NCI-H1930 (cell line): Measurements from ENCODE around the gene CNPY4.

Experiments used
- DNase-seq, 2 experiments: peaks; one replicate each; lab custom pipeline; 2025; lab: John Stamatoyannopoulos, UW

Gene CNPY4

DNA sequence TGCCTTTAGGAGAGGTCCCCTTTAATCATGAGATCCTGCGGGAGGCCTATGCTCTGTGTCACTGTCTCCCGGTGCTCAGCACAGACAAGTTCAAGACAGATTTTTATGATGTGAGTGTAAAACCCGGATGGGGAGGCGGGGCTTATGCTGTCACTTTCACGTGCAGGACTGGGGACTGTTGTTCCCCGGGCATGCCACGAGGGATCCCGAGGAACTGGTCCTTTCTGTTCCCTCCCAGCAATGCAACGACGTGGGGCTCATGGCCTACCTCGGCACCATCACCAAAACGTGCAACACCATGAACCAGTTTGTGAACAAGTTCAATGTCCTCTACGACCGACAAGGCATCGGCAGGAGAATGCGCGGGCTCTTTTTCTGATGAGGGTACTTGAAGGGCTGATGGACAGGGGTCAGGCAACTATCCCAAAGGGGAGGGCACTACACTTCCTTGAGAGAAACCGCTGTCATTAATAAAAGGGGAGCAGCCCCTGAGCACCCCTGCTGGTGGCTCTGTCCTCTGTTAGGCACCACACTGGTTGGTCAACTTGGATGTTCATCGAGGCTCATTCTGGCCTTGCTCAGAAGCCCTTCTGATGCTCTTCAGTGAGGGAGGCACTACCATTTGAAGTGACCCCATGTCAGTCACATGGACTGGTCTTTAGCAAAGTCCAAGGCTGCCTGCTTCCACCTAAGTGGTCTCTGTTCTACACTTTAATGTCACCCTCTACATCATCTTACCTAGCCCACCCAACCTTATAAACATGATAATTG, 27.8 kb upstream of the CNPY4 start:
- no peak for DNase-seq

DNA sequence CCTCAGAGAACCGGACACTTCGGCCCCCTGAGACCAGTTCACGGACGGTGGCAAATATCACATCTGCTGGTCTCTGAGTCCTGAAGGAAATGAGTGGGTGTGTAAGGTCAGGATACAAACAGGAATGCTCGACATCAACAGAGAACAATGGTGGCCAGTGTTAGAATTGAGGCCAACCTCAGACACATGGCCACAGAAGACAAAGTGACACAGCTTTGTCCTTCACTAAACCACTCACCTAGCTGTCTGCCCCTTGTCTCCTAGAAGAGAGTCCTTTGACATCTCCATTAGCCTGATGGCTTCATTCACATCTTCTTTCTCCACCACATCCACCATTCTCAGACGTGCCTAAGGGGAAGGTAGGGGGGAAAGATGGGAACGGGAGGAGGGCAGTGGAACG, 26.4 kb upstream of the CNPY4 start:
- DNase-seq: no peak

DNA sequence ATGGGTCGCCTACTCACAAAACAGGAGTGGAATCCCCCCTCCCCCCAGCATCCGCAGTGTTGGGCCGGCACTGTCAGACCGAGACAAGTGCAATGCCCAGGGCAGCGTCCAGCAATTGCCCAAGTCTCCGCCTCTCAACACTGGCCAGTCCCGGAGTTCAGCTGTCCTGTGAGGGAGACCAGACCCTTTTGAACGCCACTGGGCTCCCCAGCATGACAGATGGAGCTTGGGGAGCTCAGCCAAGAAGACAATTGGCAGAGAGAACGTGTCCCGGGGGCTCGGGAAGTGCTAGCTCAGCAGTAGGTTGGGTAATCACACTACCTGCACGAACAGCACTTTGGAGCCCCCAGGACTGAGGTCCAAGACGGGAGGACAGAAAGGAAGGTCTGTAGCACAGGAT, 25.9 kb upstream of the CNPY4 start:
- no peak for DNase-seq

DNA sequence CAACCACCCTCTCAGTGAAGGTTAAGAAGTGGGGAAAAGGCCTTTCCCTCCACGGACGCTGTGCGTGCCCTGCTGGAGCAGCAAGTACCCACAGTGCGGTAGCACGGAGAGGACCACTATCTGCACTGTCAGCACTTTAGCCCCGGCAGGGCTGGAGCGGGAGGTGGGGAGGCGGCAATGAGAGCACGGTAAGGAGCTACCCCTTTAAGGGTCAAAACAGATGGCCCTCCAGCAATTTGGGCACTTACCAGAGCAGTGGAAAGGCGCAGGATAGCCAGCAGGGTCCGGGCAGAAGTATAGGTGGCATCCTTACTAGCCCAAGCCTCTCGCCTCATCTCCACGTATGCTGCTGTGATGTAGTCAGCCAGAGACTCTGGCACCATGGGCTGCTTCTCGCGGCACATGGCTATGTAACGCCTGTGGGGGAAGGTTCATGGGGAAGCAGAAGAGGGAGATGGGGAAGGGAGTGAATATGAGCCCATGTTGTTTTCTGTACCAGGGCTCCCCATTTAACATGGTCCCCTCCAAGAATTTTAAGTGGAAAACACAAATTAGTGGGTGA, 25.4 kb upstream of the CNPY4 start:
- no peak for DNase-seq

DNA sequence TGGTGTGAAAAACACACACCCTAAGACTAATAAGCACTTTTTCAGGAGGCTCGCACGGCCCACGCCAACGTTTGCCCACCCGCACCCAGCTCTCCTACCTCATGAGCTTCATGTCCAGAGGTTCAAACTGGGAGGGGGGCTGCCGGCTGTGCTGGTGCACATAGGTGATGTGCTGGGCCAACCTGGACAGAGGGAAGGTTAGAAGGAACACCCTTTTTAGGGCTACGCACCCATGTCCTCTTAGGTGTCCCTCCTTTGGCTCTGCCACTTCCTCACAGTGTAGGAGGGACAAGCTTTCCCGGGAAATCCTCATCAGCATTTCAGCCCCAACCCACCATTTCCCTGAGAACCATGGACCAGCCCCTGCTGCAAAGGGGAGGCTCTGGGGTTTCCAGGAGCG, 24.1 kb upstream of the CNPY4 start:
- DNase-seq: no peak

DNA sequence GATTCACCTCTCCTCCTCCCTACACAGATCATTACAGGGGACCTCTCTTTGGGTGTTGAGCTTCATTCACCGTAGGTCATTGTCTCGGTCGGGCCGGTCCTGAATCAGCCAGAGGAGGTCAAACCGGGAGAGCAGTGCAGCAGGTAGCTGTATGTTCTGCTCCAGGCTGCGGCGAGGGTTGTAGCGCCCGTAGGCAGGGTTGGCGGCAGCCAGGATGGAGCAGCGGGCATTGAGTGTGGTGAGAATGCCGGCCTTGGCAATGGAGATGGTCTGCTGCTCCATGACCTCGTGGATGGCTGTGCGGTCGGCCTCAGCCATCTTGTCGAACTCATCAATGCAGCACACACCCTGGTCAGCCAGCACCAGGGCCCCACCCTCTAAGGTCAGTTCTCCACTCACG, 23.7 kb upstream of the CNPY4 start:
- DNase-seq: no peak

DNA sequence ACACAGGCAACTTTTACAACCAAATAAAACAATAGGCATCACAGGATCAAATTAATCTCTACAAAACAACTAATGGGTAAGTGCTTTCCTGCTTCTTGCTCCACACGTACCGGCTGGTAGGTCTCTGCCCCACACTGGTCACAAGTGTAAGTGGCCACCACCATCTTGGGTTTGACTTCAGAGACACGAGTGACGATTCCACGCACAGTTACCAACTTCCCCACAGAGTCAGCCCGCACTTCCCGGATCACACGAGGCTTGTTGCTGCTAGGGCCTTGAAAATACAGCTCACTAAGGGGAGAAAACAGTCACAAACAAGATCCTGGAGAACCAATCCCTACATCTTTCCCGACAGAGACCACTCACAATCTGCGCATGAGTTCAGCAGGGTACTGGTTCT, 20.5 kb upstream of the CNPY4 start:
- no peak for DNase-seq

DNA sequence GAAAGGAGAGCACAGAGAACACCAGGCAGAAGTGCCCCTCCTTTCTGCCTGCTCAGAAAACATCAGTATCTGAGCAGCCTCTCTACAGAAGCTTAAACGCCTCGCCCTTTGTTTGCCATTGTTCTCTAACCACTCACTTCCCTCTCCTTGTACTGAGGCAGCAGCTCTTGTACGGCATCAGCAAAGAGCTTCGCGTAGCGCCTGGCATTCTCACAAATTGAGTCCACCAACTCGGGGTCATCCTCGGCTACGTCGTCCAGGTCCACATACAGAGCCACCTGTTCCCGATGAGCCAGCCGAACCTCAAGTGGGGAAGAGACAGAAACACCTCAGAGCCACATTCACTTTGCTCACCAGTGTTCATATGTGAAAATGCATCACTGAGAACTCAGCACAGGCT, 20.0 kb upstream of the CNPY4 start:
- no peak for DNase-seq

DNA sequence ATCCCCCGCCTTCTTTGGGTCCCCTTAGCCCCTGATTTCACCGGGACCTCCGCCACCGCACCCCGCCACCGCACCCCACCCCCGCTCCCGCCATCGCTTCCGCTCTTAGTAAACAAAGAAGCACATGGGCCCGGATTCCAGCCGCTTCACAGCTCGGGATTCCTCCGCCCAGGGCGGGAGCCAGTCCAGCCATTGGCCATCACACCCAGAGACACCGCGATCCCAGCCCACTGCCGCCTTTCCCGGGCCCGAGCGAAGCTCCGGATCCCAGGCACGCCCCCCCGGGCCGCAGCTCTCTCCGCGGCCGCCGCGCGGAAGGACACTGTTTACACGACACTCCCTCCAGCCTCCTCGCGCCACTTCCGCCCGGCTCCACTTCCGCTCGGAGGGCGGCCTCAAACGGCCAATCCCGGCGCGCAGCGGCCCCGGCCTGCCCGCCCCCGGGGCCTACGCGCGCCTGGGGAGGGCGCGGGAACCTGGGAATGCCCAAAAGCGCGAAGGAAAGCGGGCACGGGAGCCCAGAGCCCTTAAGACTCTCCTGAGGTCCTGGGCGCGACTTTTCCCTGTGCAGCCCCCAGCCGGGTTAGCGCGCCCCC, 18.9 kb upstream of the CNPY4 start:
- DNase-seq: peak; percentile 94 to 97

DNA sequence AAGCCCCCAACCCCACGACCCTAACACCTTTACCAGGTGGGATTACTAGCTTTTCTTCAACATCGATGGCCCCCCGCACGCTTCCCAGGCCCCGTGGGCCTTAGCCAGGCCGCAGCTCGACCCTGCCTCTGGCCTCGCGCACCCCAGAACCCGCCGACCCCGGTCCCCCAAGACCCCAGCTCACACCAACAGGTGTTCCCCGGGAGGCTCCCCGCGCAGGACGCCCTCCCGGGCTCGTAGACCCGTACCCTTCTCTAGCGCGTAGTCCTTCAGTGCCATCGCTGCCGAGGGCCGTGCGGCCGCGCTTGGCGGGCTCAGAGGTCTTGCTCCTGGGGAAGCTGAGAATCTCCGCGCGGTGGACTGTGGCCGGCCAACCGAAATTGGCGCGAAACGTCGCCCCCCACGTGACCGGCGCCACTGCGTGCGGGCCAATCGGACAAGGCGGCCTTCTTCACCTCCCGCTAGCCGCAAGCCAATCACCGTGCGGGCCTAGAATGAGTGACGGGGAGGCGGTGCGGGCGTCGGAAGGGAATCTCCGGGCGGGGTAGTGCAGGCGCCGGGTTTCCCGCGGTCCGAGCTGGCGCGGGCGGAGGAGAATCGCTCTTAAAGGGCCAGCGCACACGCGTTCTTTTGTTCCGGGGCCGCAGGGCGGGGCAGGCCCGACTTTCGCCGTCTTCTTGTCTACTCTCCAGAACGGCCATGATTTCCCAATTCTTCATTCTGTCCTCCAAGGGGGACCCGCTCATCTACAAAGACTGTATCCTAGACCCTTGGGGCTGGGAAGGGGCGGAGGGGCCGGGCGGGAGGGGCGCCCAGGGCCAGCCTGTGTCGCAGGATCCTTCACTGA, 18.2 kb upstream of the CNPY4 start, which contains the start of the genes AP4M1 and MCM7:
Gene AP4M1, plus strand, starts transcription at position 628 of the 847 bp plus-strand sequence. Its CDS starts 72 bp downstream, at position 700.
Gene MCM7, minus strand, starts transcription at position 382 of the 847 bp plus-strand sequence. Its CDS starts 103 bp downstream, at position 279.
- DNase-seq: peak; percentile 99 to 100

DNA sequence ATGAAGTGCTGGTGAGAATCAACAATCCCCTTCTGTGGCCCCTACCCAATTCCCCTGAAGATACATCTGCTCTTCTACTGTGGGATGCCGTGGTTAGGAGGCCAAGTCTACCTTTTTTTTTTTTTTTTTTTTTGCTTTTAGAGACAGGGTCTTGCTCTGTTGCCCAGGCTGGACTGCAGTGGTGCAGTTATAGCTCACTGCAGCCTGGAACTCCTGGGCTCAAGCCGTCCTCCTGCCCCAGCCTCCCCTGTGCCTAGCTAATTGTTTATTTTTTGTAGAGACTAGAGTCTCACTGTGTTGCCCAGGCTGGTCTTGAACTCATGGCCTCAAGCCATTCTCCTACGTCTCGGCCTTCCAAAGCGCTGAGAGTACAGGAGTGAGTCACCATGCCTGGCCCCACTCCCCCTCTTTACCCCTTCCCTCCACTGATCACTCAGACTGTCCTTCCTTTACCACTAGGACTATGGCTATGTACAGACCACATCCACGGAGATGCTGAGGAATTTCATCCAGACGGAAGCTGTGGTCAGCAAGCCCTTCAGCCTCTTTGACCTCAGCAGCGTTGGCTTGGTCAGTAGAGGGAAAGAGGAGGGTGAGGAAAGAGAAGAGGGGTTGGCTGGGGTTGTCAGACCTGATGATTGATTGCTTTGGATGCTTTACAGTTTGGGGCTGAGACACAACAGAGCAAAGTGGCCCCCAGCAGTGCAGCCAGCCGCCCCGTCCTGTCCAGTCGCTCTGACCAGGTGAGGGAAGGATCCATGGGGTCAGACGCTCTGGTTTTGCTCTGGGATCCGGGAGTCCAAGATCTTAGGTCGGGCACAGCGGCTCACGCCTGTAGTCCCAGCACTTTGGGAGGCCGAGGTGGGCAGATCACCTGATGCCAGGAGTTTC, 16.2 kb upstream of the CNPY4 start:
- no peak for DNase-seq

DNA sequence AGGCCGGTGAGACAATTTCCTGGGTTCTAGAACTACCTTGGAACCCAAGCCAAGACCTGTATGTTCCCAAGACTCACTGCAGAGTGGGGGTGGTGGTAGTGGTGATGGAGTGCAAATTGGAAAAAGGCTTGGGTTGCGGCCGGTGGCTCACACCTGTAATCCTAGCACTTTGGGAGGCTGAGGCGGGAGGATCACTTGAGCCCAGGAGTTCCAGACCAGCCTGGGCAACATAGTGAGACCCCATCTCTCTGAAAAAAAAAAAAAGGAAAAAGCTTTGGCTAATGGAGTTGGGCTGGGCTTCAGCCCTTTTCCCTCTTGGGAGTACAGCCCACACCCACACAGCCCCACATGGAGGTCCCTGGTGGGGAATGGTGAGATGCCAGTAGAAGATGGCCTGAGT, 13.9 kb upstream of the CNPY4 start:
- DNase-seq: no peak

DNA sequence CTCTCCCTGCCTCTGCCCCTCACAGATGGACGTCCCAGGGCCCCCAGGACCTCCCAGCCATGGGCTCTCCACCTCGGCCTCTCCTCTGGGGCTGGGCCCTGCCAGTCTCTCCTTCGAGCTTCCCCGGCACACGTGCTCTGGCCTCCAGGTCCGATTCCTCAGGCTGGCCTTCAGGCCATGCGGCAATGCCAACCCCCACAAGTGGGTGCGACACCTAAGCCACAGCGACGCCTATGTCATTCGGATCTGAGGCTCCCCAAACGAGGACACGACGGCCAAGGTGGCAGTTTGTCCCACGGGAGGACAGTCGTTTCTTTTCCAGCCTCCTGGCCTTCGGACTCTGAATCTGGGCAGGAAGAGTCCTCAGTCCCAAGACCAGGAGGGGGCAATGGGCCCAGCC, 12.8 kb upstream of the CNPY4 start:
- DNase-seq: no peak

DNA sequence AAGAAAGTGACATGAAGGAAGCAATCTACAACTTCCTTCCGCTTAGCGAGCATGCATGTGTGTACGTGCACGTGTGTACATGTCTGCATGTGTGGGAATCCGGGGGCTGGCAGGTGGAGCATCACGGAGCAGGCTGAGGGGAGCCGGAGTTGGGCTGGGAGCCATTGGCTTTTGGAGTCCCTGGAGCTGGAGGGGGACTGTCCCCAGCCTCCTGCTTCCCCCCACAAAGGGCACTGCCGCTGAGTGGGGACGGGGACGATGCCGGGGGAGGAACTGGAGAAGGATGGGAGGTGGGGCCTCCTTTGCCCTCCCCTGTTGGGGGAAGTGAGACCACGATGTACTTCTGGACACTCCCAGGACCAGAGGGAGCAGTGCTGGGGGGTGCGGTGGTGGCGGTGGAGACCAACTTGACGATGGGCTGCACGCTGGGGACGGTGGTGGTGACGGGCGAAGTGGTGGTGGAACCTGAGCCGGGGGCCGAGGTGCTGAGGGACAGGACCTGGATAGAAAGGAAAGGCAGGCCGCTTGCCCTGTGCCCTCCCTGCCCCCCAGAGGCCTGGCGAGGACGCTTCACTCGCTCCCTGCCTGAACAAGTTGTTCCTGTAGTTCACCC, 12.2 kb upstream of the CNPY4 start:
- no peak for DNase-seq

DNA sequence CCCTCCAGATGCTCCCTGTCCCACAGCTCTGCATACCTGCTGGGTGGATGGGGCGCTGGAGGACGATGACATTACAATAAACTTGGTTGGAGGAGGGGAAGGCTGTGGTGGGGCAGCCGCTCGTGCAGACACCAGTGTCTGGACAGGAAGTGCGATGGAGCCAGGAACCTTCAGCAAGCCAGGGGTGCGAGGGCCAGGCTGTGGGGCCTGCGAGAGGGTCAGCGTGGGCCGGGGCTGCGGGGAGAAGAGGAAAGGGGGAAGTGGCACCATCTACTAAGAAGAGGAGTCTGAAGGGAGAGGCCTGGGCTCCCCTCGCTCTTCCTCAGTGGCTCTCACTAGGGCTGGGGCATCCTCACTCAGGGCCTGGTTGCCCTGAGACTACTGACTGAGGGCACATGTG, 11.5 kb upstream of the CNPY4 start:
- no peak for DNase-seq

DNA sequence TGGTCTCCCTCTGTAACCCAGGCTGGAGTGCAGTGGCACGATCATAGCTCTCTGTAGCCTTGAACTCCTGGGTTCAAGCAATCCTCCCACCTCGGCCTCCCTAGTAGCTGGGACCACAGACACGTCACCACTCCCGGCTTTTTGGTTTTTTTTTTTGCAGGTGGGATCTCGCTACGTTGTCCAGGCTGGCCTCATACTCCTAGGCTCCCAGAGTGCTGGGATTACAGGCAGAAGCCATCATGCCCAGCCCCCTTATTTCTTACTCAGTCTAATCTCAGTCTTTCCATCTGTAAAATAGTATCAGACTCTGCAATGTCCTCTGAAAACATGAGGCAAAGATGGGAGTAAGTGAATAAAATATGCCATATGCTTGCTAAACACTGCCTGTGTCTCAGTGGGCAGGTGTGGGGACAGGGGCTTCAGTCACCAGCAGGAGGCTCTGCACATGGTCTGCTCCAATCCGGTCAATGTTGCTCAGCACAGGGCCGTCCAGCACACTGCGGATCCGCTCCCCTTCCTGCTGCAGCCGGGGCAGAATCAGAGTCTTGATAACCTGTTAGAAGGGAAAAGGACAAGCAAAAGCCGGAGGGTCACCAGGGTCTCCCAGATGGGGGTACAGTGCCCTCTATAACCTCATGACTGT, 9.8 kb upstream of the CNPY4 start:
- DNase-seq: no peak

DNA sequence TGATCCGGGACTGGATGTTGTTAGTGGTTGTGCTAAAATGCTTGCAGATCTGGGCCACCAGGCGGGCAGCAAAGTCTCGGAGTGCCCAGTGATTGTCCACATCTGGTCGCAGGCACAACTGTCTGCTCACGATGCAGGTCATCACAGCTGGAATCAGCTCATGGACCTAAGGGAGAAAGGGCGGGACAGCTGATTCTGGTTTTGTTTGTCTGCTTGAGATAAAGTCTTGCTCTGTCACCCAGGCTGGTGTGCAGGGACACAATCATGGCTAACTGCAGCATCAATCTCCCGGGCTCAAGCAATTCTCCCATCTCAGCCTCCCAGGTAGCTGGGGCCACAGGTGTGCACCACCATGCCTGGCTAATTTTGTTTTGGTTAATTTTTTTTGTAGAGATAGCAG, 8.3 kb upstream of the CNPY4 start:
- DNase-seq: no peak

DNA sequence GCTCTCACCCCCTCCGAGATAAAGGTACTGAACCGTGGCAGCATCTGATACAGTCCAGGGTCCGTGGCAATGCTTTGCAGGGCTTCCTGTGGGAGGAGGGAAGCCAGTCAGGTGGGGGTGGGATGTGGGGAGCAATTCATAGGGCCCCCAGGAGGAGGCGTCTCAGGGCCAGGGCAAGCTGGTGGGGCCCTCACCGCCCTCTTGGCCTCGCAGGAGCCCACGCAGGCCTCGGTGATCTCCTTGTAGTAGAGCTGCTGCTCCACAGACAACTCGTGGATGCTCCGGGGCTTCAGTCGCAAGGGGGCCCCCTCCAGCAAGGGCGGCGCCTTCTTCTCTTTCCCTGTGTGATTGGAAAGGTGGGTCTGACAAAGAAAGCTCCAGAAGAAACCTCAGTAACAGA, 7.5 kb upstream of the CNPY4 start:
- DNase-seq: no peak

DNA sequence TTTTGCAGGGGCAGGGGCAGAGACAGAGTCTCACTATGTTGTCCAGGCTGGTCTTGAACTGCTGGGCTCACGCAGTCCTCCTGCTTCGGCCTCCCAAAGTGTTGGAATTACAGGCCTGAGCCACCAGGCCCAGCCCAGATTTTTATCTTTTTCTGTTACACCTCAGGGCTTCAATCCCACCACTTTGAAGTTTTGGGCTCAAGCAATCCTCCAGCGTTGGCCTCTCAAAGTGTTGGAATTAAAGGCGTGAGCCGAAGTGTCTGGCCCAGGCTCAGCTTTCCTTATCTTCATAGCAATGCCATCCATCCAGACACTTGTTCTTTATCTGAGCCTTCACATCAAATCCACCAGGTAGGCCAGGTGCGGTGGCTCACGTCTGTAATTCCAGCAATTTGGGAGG, 4.4 kb upstream of the CNPY4 start:
- DNase-seq: no peak

DNA sequence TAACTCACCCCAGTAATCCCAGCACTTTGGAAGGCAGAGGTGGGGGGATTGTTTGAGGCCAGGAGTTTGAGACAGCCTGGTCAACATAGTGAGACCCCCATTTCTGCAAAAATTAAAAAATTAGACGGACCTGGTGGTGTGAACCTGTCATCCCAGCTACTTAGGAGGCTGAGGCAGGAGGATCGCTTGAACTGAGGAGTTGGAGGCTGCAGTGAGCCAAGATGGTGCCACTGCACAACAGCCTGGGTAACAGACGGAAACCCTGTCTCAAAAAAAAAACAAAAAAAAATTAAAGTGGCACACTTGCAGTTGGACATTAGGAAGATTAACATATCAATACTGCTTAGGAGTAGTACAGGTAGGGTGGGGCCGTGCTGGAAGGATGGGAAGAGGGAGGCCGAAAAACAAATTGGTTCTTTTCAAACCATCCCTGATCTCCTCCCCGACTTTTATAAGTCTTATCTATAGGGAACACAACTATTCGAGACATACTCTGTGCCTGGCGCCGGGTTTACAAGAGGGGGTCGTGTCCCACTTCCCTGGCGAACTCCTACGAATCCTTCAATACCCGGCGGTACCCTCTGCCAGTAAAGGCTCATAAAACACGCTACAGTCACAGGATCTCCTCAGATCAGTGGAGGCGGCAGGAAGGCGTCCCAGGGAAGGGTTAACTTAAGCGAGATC, 904 bp upstream of the CNPY4 start:
- no peak for DNase-seq
